Nephron (organoid): ENCODE results near the gene CACNA1H.

Experiments used
- H3K27ac Mint-ChIP-seq, 3 experiments: 2 replicates each; pipeline ENCODE4 v1.8.0; 2020; ENCODE audit warnings: mixed read lengths in 3 of 3, mild to moderate bottlenecking in 2 of 3, moderate library complexity in 1 of 3
- H3K27me3 Mint-ChIP-seq: 2 replicates; pipeline ENCODE4 v1.8.0; 2021; ENCODE audit warnings: low read depth, mild to moderate bottlenecking, moderate library complexity, mixed read lengths
- H3K36me3 Mint-ChIP-seq: 2 replicates; pipeline ENCODE4 v1.8.0; 2020; ENCODE audit warnings: low read depth, mixed read lengths
- H3K4me1 Mint-ChIP-seq: 2 replicates; pipeline ENCODE4 v1.8.0; 2020; ENCODE audit warnings: mixed read lengths
- H3K4me3 Mint-ChIP-seq, 3 experiments: 2 replicates each; pipeline ENCODE4 v1.8.0; 2020; ENCODE audit warnings: mild to moderate bottlenecking in 3 of 3, mixed read lengths in 3 of 3, moderate library complexity in 2 of 3
- H3K9me3 Mint-ChIP-seq: 2 replicates; pipeline ENCODE4 v1.8.0; 2020; ENCODE audit warnings: mixed read lengths
- CTCF ChIP-seq, 3 experiments: fragments of 200-600 bp; sonication (generic); IDR thresholded peaks; one replicate each; pipeline ENCODE4 v1.5.0; 2021; ENCODE audit warnings: antibody characterized with exemption in 3 of 3; ENCODE audit not compliant: unreplicated experiment in 3 of 3

CACNA1H gene

GRCh38 chr16:1116693-1117077 lies 36.2 kb upstream of the CACNA1H start:
- no peak overlapping the region for H3K27ac Mint-ChIP-seq

GRCh38 chr16:1117176-1117900 lies 35.6 kb upstream of the CACNA1H start:
- H3K4me1 Mint-ChIP-seq = no peaks in the 10 kb centered on the region
- TF ChIP-seq CTCF (IDR thresholded peaks at IDR 0.05; ENCODE audit: unreplicated experiment in 3 of 3) = no peak
- no peaks in the 10 kb centered on the region for H3K36me3 Mint-ChIP-seq
- H3K27ac Mint-ChIP-seq = no peak overlapping the region
- H3K9me3 Mint-ChIP-seq = no peaks in the 10 kb centered on the region
- no peak overlapping the region for H3K4me3 Mint-ChIP-seq
- no peaks in the 10 kb centered on the region for H3K27me3 Mint-ChIP-seq

More at GRCh38 chr16:1116693-1117077, 36.2 kb upstream of the CACNA1H start:
- TF ChIP-seq CTCF (IDR thresholded peaks at IDR 0.05; ENCODE audit: unreplicated experiment in 3 of 3) = no peak
- H3K4me1 Mint-ChIP-seq = no peaks in the 10 kb centered on the region
- no peak overlapping the region for H3K4me3 Mint-ChIP-seq
- H3K27me3 Mint-ChIP-seq = peaks cover 3% of the 10 kb centered on the region
- H3K36me3 Mint-ChIP-seq = no peaks in the 10 kb centered on the region
- no peaks in the 10 kb centered on the region for H3K9me3 Mint-ChIP-seq

- no peak for TF ChIP-seq CTCF (IDR thresholded peaks at IDR 0.05; ENCODE audit: unreplicated experiment in 3 of 3)
- Mint-ChIP-seq H3K4me3 (no peak overlapping the region), H3K27ac (no peak overlapping the region), H3K27me3 (no peaks in the 10 kb centered on the region), H3K9me3 (no peaks in the 10 kb centered on the region), H3K36me3 (no peaks in the 10 kb centered on the region), H3K4me1 (no peaks in the 10 kb centered on the region)
Measured at GRCh38 chr16:1117926-1118325, 35.0 kb upstream of the CACNA1H start.

GRCh38 chr16:1119129-1119528 lies 33.8 kb upstream of the CACNA1H start:
- H3K4me1 Mint-ChIP-seq = no peaks in the 10 kb centered on the region
- no peaks in the 10 kb centered on the region for H3K27me3 Mint-ChIP-seq
- TF ChIP-seq CTCF (IDR thresholded peaks at IDR 0.05; ENCODE audit: unreplicated experiment in 3 of 3) = no peak
- no peaks in the 10 kb centered on the region for H3K36me3 Mint-ChIP-seq
- H3K4me3 Mint-ChIP-seq = no peak overlapping the region
- no peaks in the 10 kb centered on the region for H3K9me3 Mint-ChIP-seq
- H3K27ac Mint-ChIP-seq = no peak overlapping the region

GRCh38 chr16:1119766-1120576 lies 32.9 kb upstream of the CACNA1H start:
- H3K27me3 Mint-ChIP-seq = no peaks in the 10 kb centered on the region
- H3K4me1 Mint-ChIP-seq = no peaks in the 10 kb centered on the region
- H3K36me3 Mint-ChIP-seq = no peaks in the 10 kb centered on the region
- no peak overlapping the region for H3K27ac Mint-ChIP-seq
- TF ChIP-seq CTCF (IDR thresholded peaks at IDR 0.05; ENCODE audit: unreplicated experiment in 3 of 3) = no peak
- H3K4me3 Mint-ChIP-seq = no peak overlapping the region
- no peaks in the 10 kb centered on the region for H3K9me3 Mint-ChIP-seq
